Measurements from ENCODE around the gene INTS6. TPM values are rescaled to one million over a fixed set of nuclear protein-coding genes. Genes with fewer than 3 reads are reported as not detected.

Gene INTS6
- polyA plus RNA-seq, 1 donor (not counting 4 experiments of a cell fraction or from before 2014, with no cell fraction given): 44.2 TPM

- Histone ChIP-seq H3K9ac (ENCODE audit: control insufficient read depth, extremely low read depth, insufficient read depth, low read length) (no peak overlapping the region), H3K9me3 (ENCODE audit: control insufficient read depth, low read depth, low read length) (no peaks in the 10 kb centered on the region), H3K36me3 (ENCODE audit: control insufficient read depth in 2 of 2, extremely low read depth in 1 of 2, insufficient read depth in 2 of 2, low read length in 2 of 2) (peaks cover under 1 to 2% of the 10 kb centered on the region in 2 experiments), H3K9me1 (ENCODE audit: control insufficient read depth, extremely low read depth, insufficient read depth, low read length) (no peaks in the 10 kb centered on the region), H3K27me3 (ENCODE audit: control insufficient read depth, extremely low read depth, insufficient read depth, low read length) (no peaks in the 10 kb centered on the region), H3K4me3 (ENCODE audit: control insufficient read depth in 2 of 3, extremely low read depth in 1 of 3, insufficient read depth in 2 of 3, low read depth in 1 of 3, low read length in 3 of 3) (no peak overlapping the region), H3K79me2 (ENCODE audit: control insufficient read depth, insufficient read depth, low read length) (no peaks in the 10 kb centered on the region), H3K4me1 (ENCODE audit: control insufficient read depth, extremely low read depth, insufficient read depth, low read length) (no peaks in the 10 kb centered on the region), H4K20me1 (ENCODE audit: control insufficient read depth, extremely low read depth, insufficient read depth, low read length) (no peaks in the 10 kb centered on the region), H3K27ac (ENCODE audit: control insufficient read depth, insufficient read depth, low read length) (no peak overlapping the region), H3K4me2 (ENCODE audit: control insufficient read depth, extremely low read depth, insufficient read depth, low read depth, low read length) (no peak overlapping the region), H2AFZ (ENCODE audit: control insufficient read depth, low read length) (no peak overlapping the region)
- DNase-seq (ENCODE audit: low read depth, low spot score) (no peak), FAIRE-seq (no peak)
- no peak for TF ChIP-seq CTCF (optimal IDR thresholded peaks at IDR 0.05 in 1 of 3, IDR thresholded peaks at IDR 0.05 in 1 of 3, conservative IDR thresholded peaks at IDR 0.05 in 1 of 3; ENCODE audit: extremely low read depth in 1 of 3, insufficient read depth in 2 of 3, low read length in 3 of 3)
- no peak for TF ChIP-seq EZH2 (IDR thresholded peaks at IDR 0.05; ENCODE audit: low read length)
- dilution Hi-C loops (cut with MboI; ENCODE audit: extremely low pct_ligation_motif_present, low sequenced_read_pairs): no loop called here
Measured at GRCh38 chr13:51357928-51358595, 94.8 kb downstream of the INTS6 start.

- Histone ChIP-seq H3K79me2 (ENCODE audit: control insufficient read depth, insufficient read depth, low read length) (no peaks in the 10 kb centered on the region), H3K4me3 (ENCODE audit: control insufficient read depth in 2 of 3, extremely low read depth in 1 of 3, insufficient read depth in 2 of 3, low read depth in 1 of 3, low read length in 3 of 3) (no peak overlapping the region), H3K27ac (ENCODE audit: control insufficient read depth, insufficient read depth, low read length) (no peak overlapping the region), H3K9me3 (ENCODE audit: control insufficient read depth, low read depth, low read length) (no peaks in the 10 kb centered on the region), H2AFZ (ENCODE audit: control insufficient read depth, low read length) (no peak overlapping the region), H3K9ac (ENCODE audit: control insufficient read depth, extremely low read depth, insufficient read depth, low read length) (no peak overlapping the region), H4K20me1 (ENCODE audit: control insufficient read depth, extremely low read depth, insufficient read depth, low read length) (no peaks in the 10 kb centered on the region), H3K4me1 (ENCODE audit: control insufficient read depth, extremely low read depth, insufficient read depth, low read length) (no peaks in the 10 kb centered on the region), H3K27me3 (ENCODE audit: control insufficient read depth, extremely low read depth, insufficient read depth, low read length) (no peaks in the 10 kb centered on the region), H3K36me3 (ENCODE audit: control insufficient read depth in 2 of 2, extremely low read depth in 1 of 2, insufficient read depth in 2 of 2, low read length in 2 of 2) (no peaks in the 10 kb centered on the region), H3K4me2 (ENCODE audit: control insufficient read depth, extremely low read depth, insufficient read depth, low read depth, low read length) (no peak overlapping the region), H3K9me1 (ENCODE audit: control insufficient read depth, extremely low read depth, insufficient read depth, low read length) (no peaks in the 10 kb centered on the region)
- TF ChIP-seq EZH2 (IDR thresholded peaks at IDR 0.05; ENCODE audit: low read length): no peak
- no peak for FAIRE-seq
- dilution Hi-C loops (cut with MboI; ENCODE audit: extremely low pct_ligation_motif_present, low sequenced_read_pairs): no loop called here
- DNase-seq (ENCODE audit: low read depth, low spot score): no peak
Measured at GRCh38 chr13:51355217-51355616, 97.6 kb downstream of the INTS6 start.

- dilution Hi-C loops (cut with MboI; ENCODE audit: extremely low pct_ligation_motif_present, low sequenced_read_pairs): no loop called here
- Histone ChIP-seq H3K27me3 (ENCODE audit: control insufficient read depth, extremely low read depth, insufficient read depth, low read length) (no peaks in the 10 kb centered on the region), H3K4me1 (ENCODE audit: control insufficient read depth, extremely low read depth, insufficient read depth, low read length) (no peaks in the 10 kb centered on the region), H3K36me3 (ENCODE audit: control insufficient read depth in 2 of 2, extremely low read depth in 1 of 2, insufficient read depth in 2 of 2, low read length in 2 of 2) (peaks cover 0 to 3% of the 10 kb centered on the region in 2 experiments), H3K9me1 (ENCODE audit: control insufficient read depth, extremely low read depth, insufficient read depth, low read length) (no peaks in the 10 kb centered on the region), H3K9ac (ENCODE audit: control insufficient read depth, extremely low read depth, insufficient read depth, low read length) (no peak overlapping the region), H3K79me2 (ENCODE audit: control insufficient read depth, insufficient read depth, low read length) (no peaks in the 10 kb centered on the region), H3K9me3 (ENCODE audit: control insufficient read depth, low read depth, low read length) (no peaks in the 10 kb centered on the region), H3K4me3 (ENCODE audit: control insufficient read depth in 2 of 3, extremely low read depth in 1 of 3, insufficient read depth in 2 of 3, low read depth in 1 of 3, low read length in 3 of 3) (no peak overlapping the region), H4K20me1 (ENCODE audit: control insufficient read depth, extremely low read depth, insufficient read depth, low read length) (no peaks in the 10 kb centered on the region), H2AFZ (ENCODE audit: control insufficient read depth, low read length) (no peak overlapping the region), H3K27ac (ENCODE audit: control insufficient read depth, insufficient read depth, low read length) (no peak overlapping the region), H3K4me2 (ENCODE audit: control insufficient read depth, extremely low read depth, insufficient read depth, low read depth, low read length) (no peak overlapping the region)
- DNase-seq (ENCODE audit: low read depth, low spot score): no peak
- TF ChIP-seq CTCF (optimal IDR thresholded peaks at IDR 0.05 in 1 of 3, IDR thresholded peaks at IDR 0.05 in 1 of 3, conservative IDR thresholded peaks at IDR 0.05 in 1 of 3; ENCODE audit: extremely low read depth in 1 of 3, insufficient read depth in 2 of 3, low read length in 3 of 3): no peak
- FAIRE-seq: no peak
Measured at GRCh38 chr13:51349016-51349415, 103.8 kb downstream of the INTS6 start.

All from keratinocyte (primary cell).